Hepatocyte (in vitro differentiated cells): Measurements from ENCODE around the gene GRID1.

Experiments used
- EZH2phosphoT487 ChIP-seq: fragments of 200-600 bp; sonication (generic); IDR thresholded peaks from one replicate; pipeline ENCODE4 v1.6.1; 2018; ENCODE audit warnings: antibody characterized with exemption, mild to moderate bottlenecking, low read depth, moderate library complexity; ENCODE audit not compliant: unreplicated experiment, severe bottlenecking
- TF ChIP-seq, protein P1 (sequence below): fragments of 200-600 bp; sonication (generic); IDR thresholded peaks from 2 replicates; pipeline ENCODE4 v1.5.1; 2016; ENCODE audit warnings: antibody characterized with exemption, mild to moderate bottlenecking; ENCODE audit not compliant: poor library complexity

DNA sequence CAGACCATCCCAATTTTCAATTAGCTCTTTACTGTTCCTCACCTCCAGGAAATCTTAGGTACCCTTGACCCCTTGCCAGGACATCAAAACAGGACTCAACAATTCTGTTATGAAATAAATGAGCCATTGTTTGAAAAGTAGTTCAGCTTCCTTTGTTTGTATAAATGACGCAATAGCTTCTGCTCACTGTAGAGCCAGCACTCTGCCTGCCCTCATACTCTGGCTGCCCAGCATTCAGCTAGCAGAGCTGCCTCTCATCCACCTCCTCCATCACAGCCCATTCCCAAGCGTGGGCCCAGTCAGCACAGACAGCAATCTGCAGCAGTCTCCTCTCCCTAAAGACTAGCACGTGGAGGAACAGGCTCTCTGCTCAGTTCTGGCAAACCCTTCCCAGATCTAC lies 478.6 kb downstream of the GRID1 start:
- TF ChIP-seq, protein P1, sequence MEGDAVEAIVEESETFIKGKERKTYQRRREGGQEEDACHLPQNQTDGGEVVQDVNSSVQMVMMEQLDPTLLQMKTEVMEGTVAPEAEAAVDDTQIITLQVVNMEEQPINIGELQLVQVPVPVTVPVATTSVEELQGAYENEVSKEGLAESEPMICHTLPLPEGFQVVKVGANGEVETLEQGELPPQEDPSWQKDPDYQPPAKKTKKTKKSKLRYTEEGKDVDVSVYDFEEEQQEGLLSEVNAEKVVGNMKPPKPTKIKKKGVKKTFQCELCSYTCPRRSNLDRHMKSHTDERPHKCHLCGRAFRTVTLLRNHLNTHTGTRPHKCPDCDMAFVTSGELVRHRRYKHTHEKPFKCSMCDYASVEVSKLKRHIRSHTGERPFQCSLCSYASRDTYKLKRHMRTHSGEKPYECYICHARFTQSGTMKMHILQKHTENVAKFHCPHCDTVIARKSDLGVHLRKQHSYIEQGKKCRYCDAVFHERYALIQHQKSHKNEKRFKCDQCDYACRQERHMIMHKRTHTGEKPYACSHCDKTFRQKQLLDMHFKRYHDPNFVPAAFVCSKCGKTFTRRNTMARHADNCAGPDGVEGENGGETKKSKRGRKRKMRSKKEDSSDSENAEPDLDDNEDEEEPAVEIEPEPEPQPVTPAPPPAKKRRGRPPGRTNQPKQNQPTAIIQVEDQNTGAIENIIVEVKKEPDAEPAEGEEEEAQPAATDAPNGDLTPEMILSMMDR, result no peak
- no peak for TF ChIP-seq EZH2phosphoT487
